ENCODE measurements around the gene TMEM132C. TPM values are rescaled to one million over a fixed set of nuclear protein-coding genes. Genes with fewer than 3 reads are reported as not detected.

TMEM132C gene
- total and polyA plus RNA-seq, 11 donors: 0.05 to 5.9 (median 0.85) TPM

GRCh38 chr12:128286970-128287369 lies 20.0 kb downstream of the TMEM132C start:
- ATAC-seq: no peak
- Histone ChIP-seq H3K36me3 (no peaks in the 10 kb centered on the region), H3K9me3 (peaks cover 0 to 11% (median 0%) of the 10 kb centered on the region in 12 donors), H3K27me3 (no peaks in the 10 kb centered on the region), H3K4me3 (no peak overlapping the region), H3K4me1 (peaks cover 0 to 9% (median 0%) of the 10 kb centered on the region in 12 donors), H3K27ac (no peak overlapping the region)
- DNase-seq: no peak
- TF ChIP-seq CTCF (IDR thresholded peaks at IDR 0.05): no peak
- TF ChIP-seq POLR2A (IDR thresholded peaks at IDR 0.05): no peak
- intact Hi-C loops (cut with DNase I): no loop called here
- 56 to 87% (median 79%) methylated on average over 1 of the region's 1 CpG for WGBS, 4 donors

- 13 to 25% (median 20%) methylated on average over 2 of the region's 2 CpGs for WGBS, 4 donors
- peaks cover 0 to 2% (median 0%) of the 10 kb centered on the region in 9 donors for H3K27me3 ChIP-seq
- DNase-seq (no peak), ATAC-seq (no peak)
- TF ChIP-seq CTCF (IDR thresholded peaks at IDR 0.05) (no peak), POLR2A (IDR thresholded peaks at IDR 0.05) (no peak)
- intact Hi-C loops (cut with DNase I): no loop called here
- no peak overlapping the region for H3K4me3 ChIP-seq
- H3K36me3 ChIP-seq: no peaks in the 10 kb centered on the region
- peaks cover 0 to under 1% (median 0%) of the 10 kb centered on the region in 12 donors for H3K9me3 ChIP-seq
- H3K4me1 ChIP-seq: peaks cover 0 to 9% (median 0%) of the 10 kb centered on the region in 12 donors
- no peak overlapping the region for H3K27ac ChIP-seq
These were observed 21.4 kb downstream of the TMEM132C start for GRCh38 chr12:128288357-128288756.

- H3K4me3 ChIP-seq: no peak overlapping the region
- WGBS, 4 donors: 87 to 93% (median 92%) methylated on average over 13 of the region's 13 CpGs
- H3K27ac ChIP-seq: no peak overlapping the region
- H3K9me3 ChIP-seq: no peaks in the 10 kb centered on the region
- intact Hi-C loops (cut with DNase I): no loop called here
- DNase-seq (no peak), ATAC-seq (no peak)
- peaks cover 0 to 3% (median 0%) of the 10 kb centered on the region in 9 donors for H3K27me3 ChIP-seq
- H3K4me1 ChIP-seq: peaks cover 0 to 9% (median 0%) of the 10 kb centered on the region in 12 donors
- H3K36me3 ChIP-seq: no peaks in the 10 kb centered on the region
- TF ChIP-seq CTCF (IDR thresholded peaks at IDR 0.05): no peak
- no peak for TF ChIP-seq POLR2A (IDR thresholded peaks at IDR 0.05)
These were observed 21.9 kb downstream of the TMEM132C start for GRCh38 chr12:128288896-128289295.

GRCh38 chr12:128290938-128291337 lies 24.0 kb downstream of the TMEM132C start:
- Histone ChIP-seq H3K4me3 (no peak overlapping the region), H3K36me3 (no peaks in the 10 kb centered on the region), H3K4me1 (peaks cover 0 to 9% (median 0%) of the 10 kb centered on the region in 12 donors), H3K27ac (no peak overlapping the region), H3K27me3 (peaks cover 0 to 5% (median 0%) of the 10 kb centered on the region in 9 donors), H3K9me3 (no peaks in the 10 kb centered on the region)
- DNase-seq (no peak), ATAC-seq (no peak)
- TF ChIP-seq POLR2A (IDR thresholded peaks at IDR 0.05) (no peak), CTCF (IDR thresholded peaks at IDR 0.05) (no peak)
- WGBS, 4 donors: 50 to 58% (median 55%) methylated on average over 5 to 6 of the region's 6 CpGs
- intact Hi-C loops (cut with DNase I): no loop called here

Measured in heart left ventricle (tissue), 16 donors.